Uterus (tissue), 4 donors: Measurements from ENCODE around the gene PCDHGA9. TPM values are rescaled to one million over a fixed set of nuclear protein-coding genes. Genes with fewer than 3 reads are reported as not detected.

Experiments used
- DNase-seq, 2 donors: peaks; one replicate each; pipeline ENCODE4 v3.0.0-alpha.2; 2019 to 2020
- H3K27ac ChIP-seq, 2 donors: fragments of 200-600 bp; sonication (generic); 1 replicate in 1 of 2; 2 replicates in 1 of 2; pipeline ENCODE4 v1.5.1; 2016 to 2018
- H3K27me3 ChIP-seq, 2 donors: fragments of 200-600 bp; sonication (generic); one replicate each; pipeline ENCODE4 v1.5.1; 2018 to 2019; ENCODE audit warnings: control low read depth in 1 of 2
- H3K36me3 ChIP-seq, 2 donors: fragments of 200-600 bp; sonication (generic); one replicate each; pipeline ENCODE4 v1.5.1; 2019; ENCODE audit warnings: control low read depth in 1 of 2
- H3K4me1 ChIP-seq, 2 donors: fragments of 200-600 bp; sonication (generic); one replicate each; pipeline ENCODE4 v1.5.1; 2018 to 2019; ENCODE audit warnings: control low read depth in 1 of 2
- H3K4me3 ChIP-seq, 2 donors: fragments of 200-600 bp; sonication (generic); 1 replicate in 1 of 2; 2 replicates in 1 of 2; pipeline ENCODE4 v1.5.1; 2018 to 2019; ENCODE audit warnings: mild to moderate bottlenecking in 1 of 2
- H3K9me3 ChIP-seq, 2 donors: fragments of 200-600 bp; sonication (generic); one replicate each; pipeline ENCODE4 v1.5.1; 2019; ENCODE audit warnings: control low read depth in 1 of 2
- POLR2A ChIP-seq, 2 donors: fragments of 450-650 bp; IDR thresholded peaks; one replicate each; pipeline ENCODE4 v1.6.1; 2016; ENCODE audit warnings: antibody characterized with exemption in 2 of 2, mild to moderate bottlenecking in 1 of 2, moderate library complexity in 1 of 2
- intact Hi-C: fragments of 100-400 bp; cut with DNase I; formaldehyde crosslinking; loops from one replicate; pipeline ENCODE4 v1.15.1; 2023; ENCODE audit warnings: low total_unique reads
- total RNA-seq, 4 donors: library from RNA; depleted of rRNA in 3 of 4; stranded (reverse); fragments of >200 nt in 3 of 4; gene quantifications; one replicate each; pipeline versions ENCODE4 v1.1.0 to v1.2.4, GENCODE V29; 2014 to 2023
- TF ChIP-seq, protein P1 (sequence below), 4 experiments: fragments of 200-600 bp in 2 of 4; fragments of 450-650 bp in 2 of 4; sonication (generic) in 2 of 4; IDR thresholded peaks; one replicate each; pipeline ENCODE4 v1.5.1; 2016 to 2019; ENCODE audit warnings: antibody characterized with exemption in 4 of 4, mild to moderate bottlenecking in 2 of 4, moderate library complexity in 1 of 4
- donor health status: DM: yes; HTN: yes; CAD: no.

PCDHGA9 gene
- total RNA-seq, 4 donors from 2014 or later, result 11.8 to 18.7 (median 16.7) TPM

DNA sequence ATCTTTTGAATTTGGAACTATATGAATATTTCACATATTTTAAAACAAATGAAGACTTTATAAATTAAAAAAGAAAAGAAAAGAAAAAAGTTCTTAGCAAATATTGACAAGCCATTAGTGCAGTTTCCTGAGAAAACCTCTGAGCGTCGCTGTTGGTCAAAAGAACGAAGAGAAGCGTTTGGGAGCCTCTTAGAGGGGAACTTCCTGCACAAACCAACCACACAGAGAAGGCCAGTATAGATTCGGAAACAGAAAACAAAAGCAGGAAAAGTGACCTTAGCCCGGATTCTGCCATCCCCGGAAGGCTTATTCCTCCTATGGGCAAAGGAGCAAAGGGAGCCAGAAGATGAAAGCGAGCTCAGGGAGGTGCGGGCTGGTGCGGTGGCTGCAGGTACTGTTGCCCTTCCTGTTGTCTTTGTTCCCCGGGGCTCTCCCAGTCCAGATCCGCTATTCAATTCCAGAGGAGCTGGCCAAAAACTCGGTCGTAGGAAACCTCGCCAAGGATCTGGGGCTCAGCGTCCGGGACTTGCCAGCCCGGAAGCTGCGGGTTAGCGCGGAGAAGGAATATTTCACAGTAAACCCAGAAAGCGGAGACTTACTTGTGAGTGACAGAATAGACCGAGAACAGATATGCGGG, 42.7 kb upstream of the PCDHGA9 start, which contains the start of gene PCDHGB2:
PCDHGB2 (plus strand) TSS at position 205 of the 637 bp plus-strand sequence; CDS start at position 347, 142 bp downstream.
- TF ChIP-seq, protein P1, sequence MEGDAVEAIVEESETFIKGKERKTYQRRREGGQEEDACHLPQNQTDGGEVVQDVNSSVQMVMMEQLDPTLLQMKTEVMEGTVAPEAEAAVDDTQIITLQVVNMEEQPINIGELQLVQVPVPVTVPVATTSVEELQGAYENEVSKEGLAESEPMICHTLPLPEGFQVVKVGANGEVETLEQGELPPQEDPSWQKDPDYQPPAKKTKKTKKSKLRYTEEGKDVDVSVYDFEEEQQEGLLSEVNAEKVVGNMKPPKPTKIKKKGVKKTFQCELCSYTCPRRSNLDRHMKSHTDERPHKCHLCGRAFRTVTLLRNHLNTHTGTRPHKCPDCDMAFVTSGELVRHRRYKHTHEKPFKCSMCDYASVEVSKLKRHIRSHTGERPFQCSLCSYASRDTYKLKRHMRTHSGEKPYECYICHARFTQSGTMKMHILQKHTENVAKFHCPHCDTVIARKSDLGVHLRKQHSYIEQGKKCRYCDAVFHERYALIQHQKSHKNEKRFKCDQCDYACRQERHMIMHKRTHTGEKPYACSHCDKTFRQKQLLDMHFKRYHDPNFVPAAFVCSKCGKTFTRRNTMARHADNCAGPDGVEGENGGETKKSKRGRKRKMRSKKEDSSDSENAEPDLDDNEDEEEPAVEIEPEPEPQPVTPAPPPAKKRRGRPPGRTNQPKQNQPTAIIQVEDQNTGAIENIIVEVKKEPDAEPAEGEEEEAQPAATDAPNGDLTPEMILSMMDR (IDR thresholded peaks at IDR 0.05), result peak in 1 of 4 experiments; percentile 17
- no peak for TF ChIP-seq POLR2A (IDR thresholded peaks at IDR 0.05)
- peaks cover 0 to 88% of the 10 kb centered on the region in 2 donors for H3K9me3 ChIP-seq

GRCh38 chr5:141360685-141361084, 41.9 kb upstream of the PCDHGA9 start:
- intact Hi-C loops, result no loop called here
- no peak for DNase-seq
- Histone ChIP-seq H3K4me3 (no peak overlapping the region), H3K4me1 (no peaks in the 10 kb centered on the region), H3K9me3 (peaks cover 0 to 89% of the 10 kb centered on the region in 2 donors), H3K36me3 (no peaks in the 10 kb centered on the region), H3K27me3 (no peaks in the 10 kb centered on the region), H3K27ac (no peak overlapping the region)
- TF ChIP-seq, protein P1 (IDR thresholded peaks at IDR 0.05), result no peak
- no peak for TF ChIP-seq POLR2A (IDR thresholded peaks at IDR 0.05)

More for the DNA sequence above, 42.7 kb upstream of the PCDHGA9 start, which contains the start of gene PCDHGB2:
- Histone ChIP-seq H3K27ac (no peak within 1 kb of the TSS), H3K4me1 (no peaks in the 10 kb centered on the region), H3K27me3 (no peaks in the 10 kb centered on the region), H3K4me3 (peak within 1 kb of the TSS in 1 of 2 donors; percentile 1), H3K36me3 (no peaks in the 10 kb centered on the region)
- DNase-seq, result no peak
- intact Hi-C loops, result no loop called here

DNA sequence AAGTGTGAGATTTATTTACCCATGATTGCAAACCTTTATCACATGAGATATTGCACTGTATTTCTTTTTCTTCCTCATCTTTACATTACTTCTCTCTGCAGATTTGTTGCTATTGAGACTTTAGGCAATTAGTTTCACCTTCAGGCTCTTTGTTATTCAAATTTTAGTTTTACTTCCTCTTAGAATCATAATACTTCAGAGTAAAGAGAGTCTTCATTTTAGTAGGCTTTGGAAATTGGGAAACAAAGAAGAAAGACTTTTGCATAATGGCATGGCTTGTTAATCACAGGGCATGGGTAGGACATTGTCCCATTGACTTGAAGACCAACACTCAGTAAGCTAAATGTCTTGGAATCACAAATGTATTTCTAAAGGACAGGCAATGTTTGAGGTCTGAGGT, 39.9 kb upstream of the PCDHGA9 start:
- Histone ChIP-seq H3K4me1 (no peaks in the 10 kb centered on the region), H3K27ac (no peak overlapping the region), H3K4me3 (no peak overlapping the region), H3K9me3 (peaks cover 0 to 93% of the 10 kb centered on the region in 2 donors), H3K27me3 (no peaks in the 10 kb centered on the region), H3K36me3 (no peaks in the 10 kb centered on the region)
- intact Hi-C loops, result no loop called here
- TF ChIP-seq POLR2A (IDR thresholded peaks at IDR 0.05), result no peak
- TF ChIP-seq, protein P1 (IDR thresholded peaks at IDR 0.05), result no peak
- no peak for DNase-seq

DNA sequence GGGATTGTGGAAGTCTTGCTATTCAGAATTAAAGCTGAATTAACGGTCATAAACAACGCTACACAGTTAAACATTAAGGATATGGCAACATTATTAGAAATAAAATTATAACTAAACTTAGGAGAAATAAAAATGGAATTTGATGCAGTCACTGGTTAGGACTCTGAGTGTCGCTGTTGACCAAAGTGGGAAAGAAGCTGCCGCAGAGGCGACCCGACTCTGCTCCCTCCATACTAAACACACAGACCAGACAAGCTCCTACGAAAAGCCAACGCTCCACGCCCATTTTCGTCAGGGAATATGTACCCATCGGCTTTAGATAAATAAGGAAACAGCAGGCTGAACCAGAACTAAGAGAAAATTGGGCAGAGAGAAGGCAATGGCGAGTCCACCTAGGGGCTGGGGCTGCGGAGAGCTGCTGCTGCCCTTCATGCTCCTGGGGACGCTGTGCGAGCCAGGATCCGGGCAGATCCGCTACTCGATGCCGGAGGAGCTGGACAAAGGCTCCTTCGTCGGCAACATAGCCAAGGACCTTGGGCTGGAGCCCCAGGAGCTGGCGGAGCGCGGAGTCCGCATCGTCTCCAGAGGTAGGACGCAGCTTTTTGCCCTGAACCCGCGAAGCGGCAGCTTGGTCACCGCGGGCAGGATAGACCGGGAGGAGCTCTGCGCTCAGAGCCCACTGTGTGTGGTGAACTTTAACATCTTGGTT, 38.5 kb upstream of the PCDHGA9 start, which contains the start of gene PCDHGA5:
PCDHGA5 (plus strand) TSS at position 211 of the 709 bp plus-strand sequence; CDS start at position 380, 169 bp downstream.
- Histone ChIP-seq H3K4me1 (no peaks in the 10 kb centered on the region), H3K36me3 (no peaks in the 10 kb centered on the region), H3K4me3 (no peak within 1 kb of the TSS), H3K27ac (no peak within 1 kb of the TSS), H3K9me3 (peaks cover 0 to 89% of the 10 kb centered on the region in 2 donors), H3K27me3 (no peaks in the 10 kb centered on the region)
- intact Hi-C loops, result no loop called here
- TF ChIP-seq, protein P1 (IDR thresholded peaks at IDR 0.05), result no peak
- no peak for TF ChIP-seq POLR2A (IDR thresholded peaks at IDR 0.05)
- DNase-seq, result no peak
